Body of pancreas (tissue), 4 donors: ENCODE data around the gene KLHL17. TPM values are rescaled to one million over a fixed set of nuclear protein-coding genes. Genes with fewer than 3 reads are reported as not detected.
A peak's percentile ranks its signal among the peaks of the same experiment; 100 is the strongest.

ENCODE experiments used
- ATAC-seq: fragments of 150-250 bp; one replicate; pipeline ENCODE4 v1.9.1; 2016
- DNase-seq, 4 donors: peaks; one replicate each; pipeline ENCODE4 v3.0.0-alpha.2; 2019
- H3K27ac ChIP-seq, 4 donors: fragments of 200-600 bp; sonication (generic); 1 replicate in 3 of 4; 2 replicates in 1 of 4; pipeline versions ENCODE4 v1.5.1 to v1.6.1; 2016 to 2019; ENCODE audit warnings: mild to moderate bottlenecking in 1 of 4, mixed read lengths in 1 of 4, moderate library complexity in 1 of 4
- H3K27me3 ChIP-seq, 2 donors: fragments of 200-600 bp; sonication (generic); one replicate each; pipeline ENCODE4 v1.6.0; 2016; ENCODE audit warnings: mild to moderate bottlenecking in 1 of 2
- H3K36me3 ChIP-seq, 2 donors: fragments of 200-600 bp; sonication (generic); replicated peaks in 1 of 2; 2 replicates each; pipeline ENCODE4 v1.5.1; 2016; ENCODE audit warnings: low read depth in 2 of 2; ENCODE audit not compliant: insufficient read depth in 1 of 2
- H3K4me1 ChIP-seq: fragments of 200-600 bp; sonication (generic); one replicate; pipeline ENCODE4 v1.6.0; 2016
- H3K4me3 ChIP-seq, 2 donors: fragments of 200-600 bp; sonication (generic); 1 replicate in 1 of 2; 2 replicates in 1 of 2; pipeline ENCODE4 v1.5.1; 2016 to 2019
- H3K9me3 ChIP-seq, 3 donors: fragments of 200-600 bp; sonication (generic); 1 replicate in 2 of 3; 2 replicates in 1 of 3; pipeline ENCODE4 v1.5.1; 2016
- CTCF ChIP-seq, 7 experiments: fragments of 450-650 bp in 4 of 7; fragments of 200-600 bp in 3 of 7; sonication (generic) in 3 of 7; IDR thresholded peaks; one replicate each; pipeline ENCODE4 v1.5.1; 2016 to 2019; ENCODE audit warnings: antibody characterized with exemption in 7 of 7
- POLR2A ChIP-seq, 3 donors: fragments of 450-650 bp; IDR thresholded peaks; one replicate each; pipeline ENCODE4 v1.6.1; 2016; ENCODE audit warnings: antibody characterized with exemption in 3 of 3, mild to moderate bottlenecking in 2 of 3
- WGBS, 2 donors: methylation state at CpG; one replicate each; pipeline ENCODE4 v1.1.5; 2017; 5-methylcytosine and 5-hydroxymethylcytosine counted together
- intact Hi-C: fragments of 100-400 bp; cut with DNase I; formaldehyde crosslinking; loops from one replicate; pipeline ENCODE4 v1.15.1; 2023
- total RNA-seq, 2 donors: library from RNA; depleted of rRNA; stranded (reverse); fragments of >200 nt; gene quantifications; one replicate each; pipeline ENCODE4 v1.1.0, GENCODE V29; 2016

The KLHL17 gene
- total RNA-seq, 2 donors from 2014 or later: 6.0 to 29.0 TPM

GRCh38 chr1:913491-914130 is 46.8 kb upstream of the KLHL17 start:
- DNase-seq (peak in 2 of 4 donors; percentile 5 to 9), ATAC-seq (no peak)
- Histone ChIP-seq H3K36me3 (no peaks in the 10 kb centered on the region), H3K4me3 (no peak overlapping the region), H3K27me3 (peaks cover 0 to 5% of the 10 kb centered on the region in 2 donors), H3K4me1 (peaks cover 35% of the 10 kb centered on the region), H3K9me3 (no peaks in the 10 kb centered on the region), H3K27ac (no peak overlapping the region)
- 62 to 70% methylated on average over 8 to 14 of the region's 16 CpGs for WGBS, 2 donors
- TF ChIP-seq CTCF (IDR thresholded peaks at IDR 0.05) (no peak), POLR2A (IDR thresholded peaks at IDR 0.05) (no peak)
- intact Hi-C loops: no loop called here

GRCh38 chr1:914131-914890 is 46.1 kb upstream of the KLHL17 start:
- TF ChIP-seq POLR2A (IDR thresholded peaks at IDR 0.05) (no peak), CTCF (IDR thresholded peaks at IDR 0.05) (no peak)
- 75% methylated on average over 13 to 21 of the region's 21 CpGs for WGBS, 2 donors
- H3K4me1 ChIP-seq: peaks cover 35% of the 10 kb centered on the region
- H3K27me3 ChIP-seq: peaks cover 0 to 5% of the 10 kb centered on the region in 2 donors
- no peak overlapping the region for H3K27ac ChIP-seq
- intact Hi-C loops: no loop called here
- H3K9me3 ChIP-seq: no peaks in the 10 kb centered on the region
- ATAC-seq: no peak
- H3K4me3 ChIP-seq: no peak overlapping the region
- H3K36me3 ChIP-seq: no peaks in the 10 kb centered on the region
- DNase-seq: peak in 2 of 4 donors; percentile 3 to 8

GRCh38 chr1:914891-915280 is 45.5 kb upstream of the KLHL17 start:
- no peak for TF ChIP-seq POLR2A (IDR thresholded peaks at IDR 0.05)
- TF ChIP-seq CTCF (IDR thresholded peaks at IDR 0.05): no peak
- H3K27me3 ChIP-seq: peaks cover 0 to 5% of the 10 kb centered on the region in 2 donors
- DNase-seq: peak in 1 of 4 donors; percentile 2
- no peak for ATAC-seq
- H3K9me3 ChIP-seq: no peaks in the 10 kb centered on the region
- intact Hi-C loops: no loop called here
- 59 to 78% methylated on average over 6 of the region's 6 CpGs for WGBS, 2 donors
- no peak overlapping the region for H3K27ac ChIP-seq
- peaks cover 35% of the 10 kb centered on the region for H3K4me1 ChIP-seq
- no peaks in the 10 kb centered on the region for H3K36me3 ChIP-seq
- H3K4me3 ChIP-seq: no peak overlapping the region

GRCh38 chr1:915295-916172 is 44.9 kb upstream of the KLHL17 start:
- H3K4me1 ChIP-seq: peaks cover 36% of the 10 kb centered on the region
- intact Hi-C loops: no loop called here
- no peak overlapping the region for H3K4me3 ChIP-seq
- ATAC-seq: no peak
- H3K9me3 ChIP-seq: no peaks in the 10 kb centered on the region
- DNase-seq: peak in 2 of 4 donors; percentile 1 to 8
- H3K36me3 ChIP-seq: no peaks in the 10 kb centered on the region
- H3K27ac ChIP-seq: no peak overlapping the region
- no peak for TF ChIP-seq CTCF (IDR thresholded peaks at IDR 0.05)
- no peak for TF ChIP-seq POLR2A (IDR thresholded peaks at IDR 0.05)
- no peaks in the 10 kb centered on the region for H3K27me3 ChIP-seq
- 50 to 68% methylated on average over 18 to 28 of the region's 28 CpGs for WGBS, 2 donors
